GM12878 (cell line): ENCODE measurements around the gene OR6K3. TPM values are rescaled to one million over a fixed set of nuclear protein-coding genes. Genes with fewer than 3 reads are reported as not detected.

Experiments
- ATAC-seq: fragments of 200-7000 bp; cut with Tn5 transposase; 3 replicates; pipeline ENCODE4 v1.9.1; 2020; ENCODE audit warnings: mild to moderate bottlenecking, moderate library complexity
- BruUV-seq: library from RNA; stranded (reverse); fragments of 400-500 nt; replicated peaks from 2 replicates; lab custom pipeline; 2021; lab: Mats Ljungman, UMichigan
- CTCF ChIA-PET: fragments of 300-600 bp; sonication (Branson Sonifier 250); formaldehyde crosslinking; extraction: SDS; loops from one replicate; lab custom pipeline; 2021; ENCODE audit warnings: inconsistent platforms; lab: Yijun Ruan, JAX
- POLR2A ChIA-PET: fragments of 350-600 bp; formaldehyde crosslinking; extraction: SDS; loops from one replicate; lab custom pipeline; 2021; ENCODE audit warnings: inconsistent platforms; lab: Charles Lee
- RAD21 ChIA-PET: fragments of 300-600 bp; sonication (Branson Sonifier 250); formaldehyde crosslinking; loops from one replicate; lab custom pipeline; 2023; ENCODE audit warnings: antibody characterized with exemption; ENCODE audit not compliant: unreplicated experiment; lab: Charles Lee
- SMC1A ChIA-PET: fragments of 300-600 bp; sonication (Branson Sonifier 250); formaldehyde crosslinking; loops from one replicate; lab custom pipeline; 2023; ENCODE audit not compliant: unreplicated experiment, uncharacterized antibody; lab: Charles Lee
- DNase-seq: peaks from one replicate; pipeline ENCODE4 v3.0.0-alpha.2; 2011; ENCODE audit warnings: low read depth, low spot score
- FAIRE-seq: peaks from 3 replicates; lab custom pipeline; 2011; peaks lifted over from hg19 to GRCh38; lab: Jason Lieb, UNC
- H2AFZ ChIP-seq: 2 replicates; pipeline ENCODE4 v1.6.0; 2011; ENCODE audit warnings: low read depth, low read length, control low read depth; ENCODE audit not compliant: control insufficient read depth
- H3K27ac ChIP-seq: 2 replicates; pipeline ENCODE4 v1.5.1; 2011; ENCODE audit warnings: control low read depth; ENCODE audit not compliant: control insufficient read depth, insufficient read depth
- H3K27me3 ChIP-seq, 2 experiments: replicated peaks in 1 of 2; 2 replicates each; pipeline versions ENCODE4 v1.6.0 to v1.6.1; 2011; ENCODE audit warnings: low read length in 1 of 2; ENCODE audit not compliant: control insufficient read depth in 2 of 2, insufficient read depth in 2 of 2
- H3K36me3 ChIP-seq, 2 experiments: 2 replicates each; pipeline ENCODE4 v1.5.1; 2011; ENCODE audit warnings: low read length in 1 of 2; ENCODE audit not compliant: control insufficient read depth in 2 of 2, insufficient read depth in 2 of 2
- H3K4me1 ChIP-seq: 2 replicates; pipeline ENCODE4 v1.6.1; 2011; ENCODE audit warnings: mild to moderate bottlenecking, low read length, moderate library complexity, mixed read lengths; ENCODE audit not compliant: control insufficient read depth, insufficient read depth
- H3K4me2 ChIP-seq: 2 replicates; pipeline ENCODE4 v1.6.0; 2011; ENCODE audit warnings: control low read depth; ENCODE audit not compliant: control insufficient read depth, insufficient read depth
- H3K4me3 ChIP-seq: fragments of 200-600 bp; sonication (generic); 2 replicates; pipeline ENCODE4 v1.5.1; 2016
- H3K79me2 ChIP-seq: 2 replicates; pipeline ENCODE4 v1.6.0; 2011; ENCODE audit warnings: low read length; ENCODE audit not compliant: control insufficient read depth, insufficient read depth
- H3K9ac ChIP-seq: 2 replicates; pipeline ENCODE4 v1.8.0; 2011; ENCODE audit warnings: low read length, control low read depth, mixed read lengths; ENCODE audit not compliant: control insufficient read depth, insufficient read depth
- H3K9me3 ChIP-seq: replicated peaks from 3 replicates; pipeline ENCODE4 v1.5.1; 2011; ENCODE audit warnings: mild to moderate bottlenecking, low read length; ENCODE audit not compliant: control insufficient read depth, insufficient read depth
- H4K20me1 ChIP-seq: 2 replicates; pipeline ENCODE4 v1.6.0; 2011; ENCODE audit not compliant: control insufficient read depth, insufficient read depth
- ASH2L ChIP-seq: fragments of 300-600, 200-600 bp; sonication (generic); IDR thresholded peaks from 2 replicates; pipeline ENCODE4 v1.6.1; 2017; ENCODE audit warnings: low read depth, mild to moderate bottlenecking, borderline replicate concordance
- CEBPB ChIP-seq, 2 experiments: fragments of 150-350 bp in 1 of 2; IDR thresholded peaks; 2 replicates each; pipeline ENCODE4 v1.6.1; 2012 to 2014; ENCODE audit warnings: low read depth in 2 of 2, low read length in 2 of 2, borderline replicate concordance in 1 of 2, inconsistent platforms in 1 of 2
- DPF2 ChIP-seq: fragments of 450-650 bp; IDR thresholded peaks from 2 replicates; pipeline ENCODE4 v1.6.1; 2017; ENCODE audit warnings: mild to moderate bottlenecking
- ETV6 ChIP-seq, 2 experiments: fragments of 450-650 bp in 1 of 2; IDR thresholded peaks in 1 of 2; conservative IDR thresholded peaks in 1 of 2; 2 replicates each; pipeline ENCODE4 v1.6.1; 2014; ENCODE audit warnings: antibody characterized with exemption in 1 of 2, borderline replicate concordance in 1 of 2, low read depth in 1 of 2, mild to moderate bottlenecking in 1 of 2, moderate library complexity in 1 of 2
- HDAC2 ChIP-seq: fragments of 200-600 bp; sonication (generic); IDR thresholded peaks from 2 replicates; pipeline ENCODE4 v1.6.1; 2017
- IKZF1 ChIP-seq: fragments of 450-650 bp; conservative IDR thresholded peaks from 2 replicates; pipeline ENCODE4 v1.6.1; 2017; ENCODE audit warnings: antibody characterized with exemption, mild to moderate bottlenecking
- SPI1 ChIP-seq: IDR thresholded peaks from 2 replicates; pipeline ENCODE4 v1.6.1; 2011; ENCODE audit warnings: low read depth, mild to moderate bottlenecking, low read length, moderate library complexity, borderline replicate concordance; ENCODE audit not compliant: insufficient read depth
- WGBS: methylation state at CpG from one replicate; pipeline ENCODE4 v1.1.6; 2016; ENCODE audit warnings: low lambda C conversion rate; ENCODE audit not compliant: insufficient replicate concordance, insufficient coverage; ENCODE audit errors: missing lambda C conversion rate; 5-methylcytosine and 5-hydroxymethylcytosine counted together
- in situ Hi-C: fragments of 300-500 bp; cut with MboI; formaldehyde crosslinking; loops from 9 replicates; pipeline ENCODE4 v1.14.3; 2018; ENCODE audit warnings: mixed read lengths
- intact Hi-C: fragments of 100-400 bp; cut with micrococcal nuclease; formaldehyde crosslinking; loops from one replicate; pipeline ENCODE4 v1.14.2; 2022; ENCODE audit not compliant: unreplicated experiment
- polyA plus RNA-seq, 11 experiments: library from polyadenylated mRNA; depleted of rRNA in 4 of 11; unstranded in 6 of 11; stranded (reverse) in 5 of 11; fragments of >200 nt; fragmentation: Nextera tagmentation in 4 of 11; fragmentation: Illumina TruSeq in 1 of 11; extraction: Ambion mirVana in 4 of 11; extraction: Trizol in 1 of 11; gene quantifications; 1 replicate in 1 of 11; 2 replicates in 10 of 11; pipeline versions ENCODE4 v1.2.1 to v1.2.3, GENCODE V29; 2011 to 2016; ENCODE audit warnings: inconsistent platforms in 2 of 11, missing spikeins in 2 of 11, low read depth in 1 of 11
- total RNA-seq, 4 experiments: library from RNA; depleted of rRNA in 3 of 4; stranded (reverse); fragments of >200 nt in 3 of 4; fragmentation: Illumina TruSeq in 1 of 4; extraction: Trizol in 1 of 4; gene quantifications; 2 replicates each; pipeline versions ENCODE4 v1.2.1 to v1.2.3, GENCODE V29; 2013 to 2021

OR6K3 gene
- total and polyA plus RNA-seq, 10 of the 15 experiments (the other 5 are each of a cell fraction or from before 2014, with no cell fraction given): not detected

DNA sequence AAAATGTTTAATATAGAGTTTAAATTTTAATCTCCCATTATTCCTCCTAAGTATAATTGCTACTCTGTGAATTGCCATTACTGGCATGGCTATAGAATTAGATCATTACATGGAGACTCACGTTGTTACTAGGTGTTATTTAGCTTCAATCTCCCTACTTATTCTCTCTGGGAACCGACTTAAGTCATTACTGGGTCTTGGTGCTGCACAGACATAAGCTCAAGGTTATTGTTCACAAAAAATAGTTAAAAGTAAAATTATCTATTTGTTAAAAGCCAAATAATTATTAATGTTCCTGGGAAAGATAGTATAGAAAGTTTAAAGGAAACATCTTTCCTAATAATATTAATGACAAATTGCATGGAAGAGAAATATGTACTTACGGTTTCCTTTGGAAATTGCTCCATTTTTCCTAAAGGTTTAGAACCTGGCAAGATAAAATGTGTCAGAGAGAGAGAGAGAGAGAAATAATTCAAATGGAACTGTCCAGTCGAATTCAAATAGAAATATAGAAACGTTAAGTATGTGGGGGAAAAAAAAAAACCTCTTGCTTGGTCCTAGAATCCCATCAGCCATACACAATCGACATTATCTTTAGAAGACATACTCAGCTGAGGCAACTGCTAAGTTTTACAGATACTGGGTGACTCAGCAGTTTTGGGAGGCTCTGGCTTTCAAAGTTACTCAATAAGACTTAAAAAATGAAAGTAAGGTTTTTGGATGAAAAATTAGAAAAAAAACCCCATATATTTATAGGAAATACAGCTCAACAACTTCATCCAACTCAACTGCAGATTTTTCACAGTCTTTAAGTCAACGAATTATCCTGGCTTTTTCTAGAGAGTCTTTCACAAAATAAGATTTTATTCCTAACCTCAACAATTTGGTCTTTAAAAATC is 34.2 kb downstream of the OR6K3 start, which contains the start of gene SPTA1:
SPTA1 (minus strand) TSS at position 605 of the 899 bp plus-strand sequence; CDS start at position 407, 198 bp downstream.
- H3K9ac ChIP-seq: no peak within 1 kb of the TSS
- DNase-seq (no peak), FAIRE-seq (no peak), ATAC-seq (no peak)
- no peaks in the 10 kb centered on the region for H4K20me1 ChIP-seq
- ChIA-PET RAD21 (no interaction called here), CTCF (interaction anchor here (1.0 to 1.4 kb wide), 2 partner anchors 13 to 18 kb away, joined by 3 read pairs; no protein-coding TSS in a partner anchor), POLR2A (no interaction called here), SMC1A (no interaction called here)
- peaks cover 0 to 2% of the 10 kb centered on the region in 2 experiments; a peak in 1 of 4 replicates for H3K27me3 ChIP-seq
- BruUV-seq: no TSS peak
- no peak within 1 kb of the TSS for H3K4me3 ChIP-seq
- H3K9me3 ChIP-seq: no peaks in the 10 kb centered on the region
- no peak within 1 kb of the TSS for H3K4me2 ChIP-seq
- WGBS: 2% methylated on average over 7 of the region's 7 CpGs
- in situ Hi-C loops (no loop called here), intact Hi-C loops (no loop called here)
- H3K36me3 ChIP-seq: no peaks in the 10 kb centered on the region
- H3K4me1 ChIP-seq: no peaks in the 10 kb centered on the region
- H2AFZ ChIP-seq: no peak within 1 kb of the TSS
- no peak for TF ChIP-seq ETV6 (conservative IDR thresholded peaks at IDR 0.05 in 1 of 2, IDR thresholded peaks at IDR 0.05 in 1 of 2; ENCODE audit: borderline replicate concordance in 1 of 2, low read depth in 1 of 2)
- TF ChIP-seq SPI1: no peak
- no peak for TF ChIP-seq HDAC2
- no peak for TF ChIP-seq CEBPB (IDR thresholded peaks at IDR 0.05; ENCODE audit: borderline replicate concordance in 1 of 2, low read depth in 2 of 2, low read length in 2 of 2)
- TF ChIP-seq DPF2: no peak
- TF ChIP-seq ASH2L: no peak
- TF ChIP-seq IKZF1: no peak
- no peaks in the 10 kb centered on the region for H3K79me2 ChIP-seq
- no peak within 1 kb of the TSS for H3K27ac ChIP-seq
